NT2/D1 (cell line): ENCODE measurements around the gene SRA1.
"Not testable (repeated sequence)": the region's sequence is repeated elsewhere in the genome, so short reads cannot be mapped to it uniquely, and the experiment has no call there.

Experiments
- DNase-seq: peaks from one replicate; pipeline ENCODE4 v3.0.0-alpha.2; 2011; ENCODE audit warnings: low read depth, low spot score
- H3K27me3 ChIP-seq: 2 replicates; pipeline ENCODE4 v1.6.0; 2011; ENCODE audit warnings: mild to moderate bottlenecking; ENCODE audit not compliant: insufficient read length, insufficient read depth
- H3K36me3 ChIP-seq: 2 replicates; pipeline ENCODE4 v1.6.1; 2011; ENCODE audit warnings: mild to moderate bottlenecking, low read length, mixed read lengths; ENCODE audit not compliant: insufficient read depth, insufficient read length
- H3K4me1 ChIP-seq: 2 replicates; pipeline ENCODE4 v1.5.1; 2011; ENCODE audit not compliant: insufficient read depth, insufficient read length
- H3K4me3 ChIP-seq: 2 replicates; pipeline ENCODE4 v1.5.1; 2011; ENCODE audit warnings: low read depth; ENCODE audit not compliant: insufficient read length
- H3K9ac ChIP-seq: 2 replicates; pipeline ENCODE4 v1.6.0; 2011; ENCODE audit warnings: low read depth; ENCODE audit not compliant: insufficient read length
- H3K9me3 ChIP-seq: 2 replicates; pipeline ENCODE4 v1.5.1; 2011; ENCODE audit warnings: mild to moderate bottlenecking, low read length; ENCODE audit not compliant: insufficient read depth
- SUZ12 ChIP-seq: IDR thresholded peaks from 2 replicates; pipeline ENCODE4 v1.6.1; 2011; ENCODE audit not compliant: insufficient read length, insufficient read depth; ENCODE audit errors: extremely low read depth
- YY1 ChIP-seq: IDR thresholded peaks from 2 replicates; pipeline ENCODE4 v1.6.1; 2011; ENCODE audit not compliant: insufficient read length, insufficient read depth
- ZNF274 ChIP-seq: IDR thresholded peaks from 2 replicates; pipeline ENCODE4 v1.6.1; 2011; ENCODE audit warnings: mild to moderate bottlenecking, low read depth, low read length

The SRA1 gene

DNA sequence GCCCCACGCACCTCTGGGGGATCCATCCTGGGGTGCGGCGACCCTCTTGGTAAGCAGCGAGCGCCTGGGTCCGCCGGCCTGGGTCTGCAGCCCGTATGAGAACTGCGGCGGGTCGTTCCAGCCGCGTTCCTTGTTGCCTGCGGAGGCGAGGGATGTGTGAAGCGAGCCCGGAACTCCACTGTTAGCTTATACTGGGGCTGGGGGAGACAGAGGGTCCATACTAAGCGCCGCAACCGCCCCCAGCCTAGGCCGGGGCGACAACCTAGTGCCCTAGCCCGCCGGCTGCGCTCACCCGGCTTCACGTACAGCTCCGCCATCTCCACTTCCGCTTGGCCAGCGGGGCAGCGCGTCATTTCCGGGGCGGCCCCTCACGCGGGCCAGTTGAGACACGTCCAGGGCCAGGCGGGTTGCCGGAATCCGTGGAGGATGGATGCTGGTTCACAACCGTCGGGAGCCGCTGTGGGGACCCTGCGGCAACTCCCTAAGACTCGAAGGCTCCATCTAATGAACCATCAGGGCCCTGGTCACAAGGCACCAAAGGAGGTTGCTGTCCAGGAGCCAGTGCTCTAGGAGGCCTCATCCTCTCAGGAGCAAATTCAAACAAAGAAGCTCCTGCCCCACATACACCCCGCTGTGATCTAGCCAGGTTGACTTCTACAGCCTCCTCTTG, at the start of gene SRA1:
Gene SRA1, minus strand, starts transcription at position 338 of the 670 bp plus-strand sequence. Its CDS starts 21 bp downstream, at position 317.
- H3K4me3 ChIP-seq: peak within 1 kb of the TSS; percentile 73
- no peaks in the 10 kb centered on the region for H3K9me3 ChIP-seq
- no peaks in the 10 kb centered on the region for H3K27me3 ChIP-seq
- TF ChIP-seq ZNF274 (no peak), YY1 (no peak), SUZ12 (no peak)
- peaks cover 50% of the 10 kb centered on the region for H3K36me3 ChIP-seq
- H3K9ac ChIP-seq: peak within 1 kb of the TSS; percentile 93
- DNase-seq: peak; percentile 77
- peaks cover 2% of the 10 kb centered on the region for H3K4me1 ChIP-seq

- Histone ChIP-seq H3K27me3 (no peaks in the 10 kb centered on the region), H3K9ac (no peak overlapping the region), H3K4me3 (no peak overlapping the region), H3K9me3 (peaks cover 18% of the 10 kb centered on the region), H3K36me3 (no peaks in the 10 kb centered on the region), H3K4me1 (no peaks in the 10 kb centered on the region)
- no peak for DNase-seq
- TF ChIP-seq SUZ12 (no peak), ZNF274 (no peak), YY1 (no peak)
Measured at GRCh38 chr5:140607031-140607430, 49.8 kb upstream of the SRA1 start.

DNA sequence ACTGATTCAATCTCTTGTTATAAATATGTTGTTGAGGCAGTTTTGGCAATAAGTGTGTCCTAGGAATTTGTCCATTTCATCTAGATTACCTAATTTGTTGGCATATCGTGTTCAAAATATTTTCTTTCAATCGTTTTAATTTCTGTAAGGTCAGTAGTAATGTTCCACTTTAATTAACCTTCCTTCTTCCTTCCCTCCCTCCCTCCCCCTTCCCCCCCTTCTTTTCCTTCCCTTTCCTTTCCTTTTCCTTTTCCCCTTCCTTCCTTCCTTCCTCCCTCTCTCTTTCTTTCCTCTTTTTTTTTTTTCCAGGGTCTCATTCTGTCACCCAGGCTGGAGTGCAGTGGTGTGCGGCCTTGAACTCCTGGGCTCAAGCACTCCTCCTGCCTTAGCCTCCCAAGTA, 48.6 kb upstream of the SRA1 start:
- DNase-seq: no peak
- Histone ChIP-seq H3K36me3 (no peaks in the 10 kb centered on the region), H3K9me3 (peaks cover 9% of the 10 kb centered on the region), H3K4me3 (no peak overlapping the region), H3K27me3 (no peaks in the 10 kb centered on the region), H3K9ac (no peak overlapping the region), H3K4me1 (no peaks in the 10 kb centered on the region)
- TF ChIP-seq SUZ12: no peak
- TF ChIP-seq YY1: no peak
- no peak for TF ChIP-seq ZNF274

GRCh38 chr5:140603734-140604133, 46.5 kb upstream of the SRA1 start:
- H3K36me3 ChIP-seq: no peaks in the 10 kb centered on the region
- DNase-seq: no peak
- TF ChIP-seq ZNF274 (no peak), SUZ12 (no peak), YY1 (no peak)
- H3K9ac ChIP-seq: no peak overlapping the region
- H3K27me3 ChIP-seq: no peaks in the 10 kb centered on the region
- no peaks in the 10 kb centered on the region for H3K9me3 ChIP-seq
- H3K4me1 ChIP-seq: no peaks in the 10 kb centered on the region
- no peak overlapping the region for H3K4me3 ChIP-seq

DNA sequence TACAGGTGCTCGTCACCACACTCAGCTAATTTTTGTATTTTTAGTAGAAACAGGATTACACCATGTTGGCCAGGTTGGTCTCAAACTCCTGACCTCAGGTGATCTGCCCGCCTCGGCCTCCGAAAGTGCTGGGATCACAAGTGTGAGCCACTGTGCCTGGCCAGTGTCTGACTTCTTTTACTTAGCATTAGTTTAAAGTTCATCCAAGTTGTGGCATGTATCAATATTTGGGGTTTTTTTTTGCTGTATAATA, 46.1 kb upstream of the SRA1 start:
- H3K9ac ChIP-seq, H3K4me1 ChIP-seq, H3K36me3 ChIP-seq, H3K9me3 ChIP-seq, H3K27me3 ChIP-seq, H3K4me3 ChIP-seq, DNase-seq: not testable (repeated sequence)

DNA sequence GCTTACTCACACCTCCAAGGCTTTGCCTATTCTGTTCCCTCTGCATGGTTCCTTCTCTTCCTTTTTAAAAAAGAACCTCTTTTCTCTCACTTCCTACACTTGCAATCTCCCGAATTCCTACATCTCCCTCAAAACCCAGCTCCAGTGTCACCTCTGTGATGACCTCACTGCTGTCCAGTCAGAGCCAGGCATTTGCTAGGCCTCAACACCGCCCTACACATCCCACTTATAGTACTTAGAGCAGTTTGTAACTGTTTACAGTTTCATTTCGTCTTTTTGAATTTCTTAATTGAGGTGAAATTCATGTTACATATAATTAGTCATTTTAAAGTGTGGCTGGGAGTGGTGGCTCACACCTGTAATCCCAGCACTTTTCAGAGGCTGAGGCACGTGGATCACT, 44.9 kb upstream of the SRA1 start:
- Histone ChIP-seq H3K4me1 (no peaks in the 10 kb centered on the region), H3K27me3 (no peaks in the 10 kb centered on the region), H3K9ac (no peak overlapping the region), H3K4me3 (no peak overlapping the region), H3K36me3 (no peaks in the 10 kb centered on the region), H3K9me3 (no peaks in the 10 kb centered on the region)
- TF ChIP-seq YY1 (no peak), SUZ12 (no peak), ZNF274 (no peak)
- no peak for DNase-seq

DNA sequence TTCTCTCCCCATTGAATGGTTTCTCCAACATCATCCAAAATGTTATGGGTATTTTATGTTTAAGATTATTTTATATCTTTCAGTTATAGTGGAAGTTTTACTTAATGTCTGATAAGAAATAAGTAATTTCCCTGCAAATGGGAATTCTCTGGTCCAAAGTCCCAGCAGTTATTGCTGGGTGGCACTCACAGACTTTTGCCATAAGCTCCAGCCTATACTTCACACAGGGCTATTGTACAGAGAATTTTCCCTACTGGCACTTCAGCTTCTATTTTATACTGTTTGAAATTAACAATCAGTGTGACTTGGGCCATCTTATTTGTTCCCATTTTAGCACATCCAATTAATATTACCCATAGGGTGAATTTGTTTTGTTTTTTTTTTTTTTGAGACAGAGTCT, 42.8 kb upstream of the SRA1 start:
- no peak overlapping the region for H3K4me3 ChIP-seq
- H3K4me1 ChIP-seq: no peaks in the 10 kb centered on the region
- no peak overlapping the region for H3K9ac ChIP-seq
- no peaks in the 10 kb centered on the region for H3K27me3 ChIP-seq
- H3K9me3 ChIP-seq: no peaks in the 10 kb centered on the region
- no peak for DNase-seq
- H3K36me3 ChIP-seq: no peaks in the 10 kb centered on the region
- no peak for TF ChIP-seq ZNF274
- TF ChIP-seq SUZ12: no peak
- TF ChIP-seq YY1: no peak

GRCh38 chr5:140598836-140599235, 41.6 kb upstream of the SRA1 start:
- Histone ChIP-seq H3K4me1 (peaks cover 3% of the 10 kb centered on the region), H3K4me3 (no peak overlapping the region), H3K27me3 (no peaks in the 10 kb centered on the region), H3K9me3 (no peaks in the 10 kb centered on the region), H3K9ac (no peak overlapping the region), H3K36me3 (no peaks in the 10 kb centered on the region)
- no peak for DNase-seq
- TF ChIP-seq SUZ12 (no peak), ZNF274 (no peak), YY1 (no peak)
